ENCODE measurements around the gene AUTS2. TPM values are rescaled to one million over a fixed set of nuclear protein-coding genes. Genes with fewer than 3 reads are reported as not detected.

Gene AUTS2
- total and polyA plus RNA-seq, 11 donors = 3.4 to 14.0 (median 7.3) TPM

GRCh38 chr7:70371652-70372051 is 773.4 kb downstream of the AUTS2 start:
- Histone ChIP-seq H3K27me3 (no peaks in the 10 kb centered on the region), H3K9me3 (no peaks in the 10 kb centered on the region), H3K27ac (no peak overlapping the region), H3K4me1 (peaks cover 0 to 12% (median under 1%) of the 10 kb centered on the region in 12 donors), H3K4me3 (no peak overlapping the region), H3K36me3 (no peaks in the 10 kb centered on the region)
- DNase-seq (no peak), ATAC-seq (no peak)
- WGBS, 4 donors = 87 to 93% (median 92%) methylated on average over 1 of the region's 1 CpG
- TF ChIP-seq POLR2A (IDR thresholded peaks at IDR 0.05) (no peak), CTCF (IDR thresholded peaks at IDR 0.05) (no peak)
- intact Hi-C loops (cut with DNase I) = no loop called here

GRCh38 chr7:70372768-70373515 is 774.7 kb downstream of the AUTS2 start:
- ATAC-seq (no peak), DNase-seq (no peak)
- TF ChIP-seq POLR2A (IDR thresholded peaks at IDR 0.05) = no peak
- Histone ChIP-seq H3K9me3 (peaks cover 0 to 1% (median 0%) of the 10 kb centered on the region in 12 donors), H3K27me3 (no peaks in the 10 kb centered on the region), H3K36me3 (no peaks in the 10 kb centered on the region), H3K4me1 (peaks cover 0 to 12% (median 2%) of the 10 kb centered on the region in 12 donors), H3K27ac (no peak overlapping the region), H3K4me3 (no peak overlapping the region)
- intact Hi-C loops (cut with DNase I) = no loop called here
- WGBS, 4 donors = 79 to 88% (median 87%) methylated on average over 6 of the region's 6 CpGs

- Histone ChIP-seq H3K36me3 (no peaks in the 10 kb centered on the region), H3K4me1 (peaks cover 0 to 12% (median 2%) of the 10 kb centered on the region in 12 donors), H3K27me3 (no peaks in the 10 kb centered on the region), H3K9me3 (peaks cover 0 to 3% (median 0%) of the 10 kb centered on the region in 12 donors), H3K4me3 (no peak overlapping the region), H3K27ac (no peak overlapping the region)
- TF ChIP-seq POLR2A (IDR thresholded peaks at IDR 0.05) = no peak
- TF ChIP-seq CTCF (IDR thresholded peaks at IDR 0.05) = no peak
- ATAC-seq = no peak
- DNase-seq = no peak
- 90 to 98% (median 95%) methylated on average over 6 of the region's 6 CpGs for WGBS, 4 donors
- intact Hi-C loops (cut with DNase I) = no loop called here
Measured at GRCh38 chr7:70374772-70375533, 776.7 kb downstream of the AUTS2 start.

GRCh38 chr7:70376561-70377031 is 778.3 kb downstream of the AUTS2 start:
- H3K27ac ChIP-seq = no peak overlapping the region
- no peaks in the 10 kb centered on the region for H3K27me3 ChIP-seq
- H3K36me3 ChIP-seq = no peaks in the 10 kb centered on the region
- peaks cover 0 to 13% (median 2%) of the 10 kb centered on the region in 12 donors for H3K4me1 ChIP-seq
- TF ChIP-seq CTCF (IDR thresholded peaks at IDR 0.05) (no peak), POLR2A (IDR thresholded peaks at IDR 0.05) (no peak)
- no peak for ATAC-seq
- intact Hi-C loops (cut with DNase I) = no loop called here
- no peak overlapping the region for H3K4me3 ChIP-seq
- peaks cover 0 to 3% (median 0%) of the 10 kb centered on the region in 12 donors for H3K9me3 ChIP-seq
- DNase-seq = no peak
- 52 to 68% (median 63%) methylated on average over 4 of the region's 4 CpGs for WGBS, 4 donors
